ENCODE results near the gene TEX14. TPM values are rescaled to one million over a fixed set of nuclear protein-coding genes. Genes with fewer than 3 reads are reported as not detected.

Gene TEX14
- total RNA-seq, 1 donor from 2014 or later: 0.05 TPM

DNA sequence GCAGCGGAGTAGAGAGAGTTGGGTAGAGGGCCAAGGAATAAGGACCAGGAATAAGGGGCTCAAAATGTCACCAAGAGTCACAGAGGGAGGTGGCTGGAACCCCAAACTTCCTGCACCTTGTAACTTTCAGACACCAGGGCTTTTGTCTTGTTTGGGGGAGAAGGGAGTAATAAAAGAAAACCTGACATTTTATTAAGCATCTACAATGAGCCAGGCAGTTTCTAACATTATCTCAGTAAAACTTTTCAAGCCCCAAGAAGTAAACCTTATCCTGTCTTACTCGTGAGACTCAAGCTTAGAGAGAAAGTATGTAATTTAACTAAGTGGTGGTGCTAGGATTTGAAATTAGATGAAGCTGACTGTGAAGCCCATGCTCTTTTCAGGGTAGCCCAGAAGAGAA is 176.6 kb downstream of the TEX14 start:
- Mint-ChIP-seq H3K27me3 (ENCODE audit: low read depth) (no peaks in the 10 kb centered on the region), H3K4me1 (ENCODE audit: low read depth) (peaks cover 47% of the 10 kb centered on the region), H3K9me3 (ENCODE audit: low read depth) (no peaks in the 10 kb centered on the region), H3K27ac (ENCODE audit: unreplicated experiment) (peak overlapping the region; percentile 43), H3K36me3 (ENCODE audit: low read depth) (peaks cover 9% of the 10 kb centered on the region), H3K4me3 (ENCODE audit: unreplicated experiment) (no peak overlapping the region)
- TF ChIP-seq, protein P1, sequence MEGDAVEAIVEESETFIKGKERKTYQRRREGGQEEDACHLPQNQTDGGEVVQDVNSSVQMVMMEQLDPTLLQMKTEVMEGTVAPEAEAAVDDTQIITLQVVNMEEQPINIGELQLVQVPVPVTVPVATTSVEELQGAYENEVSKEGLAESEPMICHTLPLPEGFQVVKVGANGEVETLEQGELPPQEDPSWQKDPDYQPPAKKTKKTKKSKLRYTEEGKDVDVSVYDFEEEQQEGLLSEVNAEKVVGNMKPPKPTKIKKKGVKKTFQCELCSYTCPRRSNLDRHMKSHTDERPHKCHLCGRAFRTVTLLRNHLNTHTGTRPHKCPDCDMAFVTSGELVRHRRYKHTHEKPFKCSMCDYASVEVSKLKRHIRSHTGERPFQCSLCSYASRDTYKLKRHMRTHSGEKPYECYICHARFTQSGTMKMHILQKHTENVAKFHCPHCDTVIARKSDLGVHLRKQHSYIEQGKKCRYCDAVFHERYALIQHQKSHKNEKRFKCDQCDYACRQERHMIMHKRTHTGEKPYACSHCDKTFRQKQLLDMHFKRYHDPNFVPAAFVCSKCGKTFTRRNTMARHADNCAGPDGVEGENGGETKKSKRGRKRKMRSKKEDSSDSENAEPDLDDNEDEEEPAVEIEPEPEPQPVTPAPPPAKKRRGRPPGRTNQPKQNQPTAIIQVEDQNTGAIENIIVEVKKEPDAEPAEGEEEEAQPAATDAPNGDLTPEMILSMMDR (IDR thresholded peaks at IDR 0.05): no peak
- DNase-seq (ENCODE audit: low spot score): no peak

DNA sequence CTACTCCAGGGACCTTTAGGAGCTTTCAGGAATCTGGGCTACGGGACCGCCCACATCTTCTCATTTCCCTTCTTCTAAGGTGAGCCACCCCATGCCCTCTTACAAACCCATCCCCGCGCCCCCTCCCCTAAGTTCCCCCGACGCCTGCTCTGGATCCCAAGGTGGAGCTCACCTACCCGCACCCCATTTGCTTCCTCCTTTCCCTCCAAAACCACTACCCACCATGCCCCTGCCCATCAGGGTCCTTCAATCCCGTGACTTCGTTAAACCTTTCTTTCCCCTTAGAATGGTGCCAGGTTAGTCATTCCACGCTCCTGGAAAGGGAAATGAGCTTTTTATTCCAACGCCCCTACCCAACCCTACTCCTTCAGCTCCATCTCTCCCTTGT is 177.1 kb downstream of the TEX14 start:
- no peak for DNase-seq (ENCODE audit: low spot score)
- TF ChIP-seq, protein P1 (IDR thresholded peaks at IDR 0.05): no peak
- Mint-ChIP-seq H3K4me3 (ENCODE audit: unreplicated experiment) (peak overlapping the region; percentile 62), H3K9me3 (ENCODE audit: low read depth) (no peaks in the 10 kb centered on the region), H3K27me3 (ENCODE audit: low read depth) (no peaks in the 10 kb centered on the region), H3K4me1 (ENCODE audit: low read depth) (peaks cover 42% of the 10 kb centered on the region), H3K36me3 (ENCODE audit: low read depth) (peaks cover 14% of the 10 kb centered on the region), H3K27ac (ENCODE audit: unreplicated experiment) (peak overlapping the region; percentile 43)

DNA sequence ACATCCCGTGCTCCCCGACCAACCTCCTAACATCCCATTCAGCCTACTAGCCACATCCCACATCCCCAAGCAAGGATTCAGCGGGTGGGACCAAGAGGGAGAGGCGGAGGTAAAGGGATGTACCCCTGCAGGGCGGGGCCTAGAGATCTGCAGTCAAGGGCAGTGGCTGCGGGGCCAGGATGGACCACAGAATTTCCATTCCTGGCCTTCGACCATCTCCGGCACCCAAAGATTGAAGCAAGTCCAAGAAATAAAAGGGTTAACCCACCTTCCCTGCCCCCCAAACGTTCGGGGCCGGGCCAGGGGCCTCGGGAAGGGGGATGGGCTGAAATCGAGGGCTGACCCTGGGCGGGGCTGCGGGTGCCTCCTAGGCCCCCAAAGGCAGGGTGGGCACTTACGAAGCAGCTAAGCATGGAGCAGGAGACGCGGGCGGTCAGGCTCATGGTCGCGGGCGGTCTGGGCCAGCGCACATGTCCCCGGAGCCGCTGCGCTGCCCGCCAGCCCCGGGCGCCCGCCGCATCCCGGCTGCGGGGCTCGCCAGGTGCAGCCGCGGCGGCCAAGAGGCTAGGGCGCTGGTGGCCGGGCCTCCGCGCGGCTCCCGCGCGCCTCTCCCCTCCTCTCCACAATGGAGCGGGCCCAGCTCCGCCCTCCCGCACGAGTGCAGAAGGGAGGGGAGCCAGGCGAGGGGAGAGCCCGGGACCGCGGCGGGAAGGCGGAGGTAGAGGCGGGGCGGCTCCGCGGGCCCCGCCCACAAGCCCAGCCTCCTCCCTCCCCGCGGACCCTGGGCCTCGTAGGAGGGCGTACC is 177.7 kb downstream of the TEX14 start, which contains the start of gene MTMR4:
MTMR4 (minus strand) TSS at position 674 of the 805 bp plus-strand sequence; CDS start at position 443, 231 bp downstream.
- TF ChIP-seq, protein P1 (IDR thresholded peaks at IDR 0.05): no peak
- peak within 1 kb of the TSS; percentile 56 for H3K27ac Mint-ChIP-seq (ENCODE audit: unreplicated experiment)
- H3K27me3 Mint-ChIP-seq (ENCODE audit: low read depth): no peaks in the 10 kb centered on the region
- peak within 1 kb of the TSS; percentile 82 for H3K4me3 Mint-ChIP-seq (ENCODE audit: unreplicated experiment)
- H3K9me3 Mint-ChIP-seq (ENCODE audit: low read depth): no peaks in the 10 kb centered on the region
- H3K36me3 Mint-ChIP-seq (ENCODE audit: low read depth): peaks cover 15% of the 10 kb centered on the region
- DNase-seq (ENCODE audit: low spot score): no peak
- H3K4me1 Mint-ChIP-seq (ENCODE audit: low read depth): peaks cover 40% of the 10 kb centered on the region

DNA sequence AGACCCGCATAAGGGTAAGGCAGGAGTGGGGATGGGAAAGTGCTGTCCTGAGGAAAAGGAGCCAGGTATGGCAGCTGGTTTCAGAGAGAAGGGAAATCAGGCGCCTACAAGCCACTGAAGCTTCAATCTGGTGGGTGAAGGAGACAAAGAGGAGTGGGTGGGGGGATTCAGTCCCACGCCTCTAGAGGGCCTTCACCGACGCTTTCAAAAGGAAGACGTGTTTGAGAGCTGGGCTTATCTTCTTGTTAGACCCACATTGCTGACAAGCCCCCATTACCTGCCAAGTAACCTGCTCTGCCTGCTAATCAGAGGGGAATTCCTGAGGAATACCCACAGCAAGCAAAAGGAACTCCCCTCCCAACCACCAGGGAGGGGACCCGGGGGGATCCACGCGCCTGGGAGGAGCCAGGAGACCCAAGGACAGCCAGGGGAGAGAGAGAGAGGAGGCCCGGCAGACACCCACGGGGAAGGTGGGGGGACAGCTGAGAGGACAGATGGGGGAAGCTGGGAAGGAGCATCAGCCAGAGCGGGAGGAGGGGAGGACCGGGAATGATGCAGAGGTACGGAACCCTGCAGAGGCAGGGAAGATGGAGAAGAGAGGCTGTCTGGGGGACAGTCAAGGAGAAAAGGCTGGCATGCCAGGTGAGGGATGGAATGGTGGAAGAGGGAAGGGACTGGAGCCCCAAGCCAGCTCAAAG is 178.4 kb downstream of the TEX14 start:
- H3K4me3 Mint-ChIP-seq (ENCODE audit: unreplicated experiment): peak overlapping the region; percentile 82
- TF ChIP-seq, protein P1 (IDR thresholded peaks at IDR 0.05): no peak
- peaks cover 33% of the 10 kb centered on the region for H3K4me1 Mint-ChIP-seq (ENCODE audit: low read depth)
- no peak overlapping the region for H3K27ac Mint-ChIP-seq (ENCODE audit: unreplicated experiment)
- DNase-seq (ENCODE audit: low spot score): no peak
- H3K27me3 Mint-ChIP-seq (ENCODE audit: low read depth): no peaks in the 10 kb centered on the region
- no peaks in the 10 kb centered on the region for H3K9me3 Mint-ChIP-seq (ENCODE audit: low read depth)
- peaks cover 15% of the 10 kb centered on the region for H3K36me3 Mint-ChIP-seq (ENCODE audit: low read depth)

DNA sequence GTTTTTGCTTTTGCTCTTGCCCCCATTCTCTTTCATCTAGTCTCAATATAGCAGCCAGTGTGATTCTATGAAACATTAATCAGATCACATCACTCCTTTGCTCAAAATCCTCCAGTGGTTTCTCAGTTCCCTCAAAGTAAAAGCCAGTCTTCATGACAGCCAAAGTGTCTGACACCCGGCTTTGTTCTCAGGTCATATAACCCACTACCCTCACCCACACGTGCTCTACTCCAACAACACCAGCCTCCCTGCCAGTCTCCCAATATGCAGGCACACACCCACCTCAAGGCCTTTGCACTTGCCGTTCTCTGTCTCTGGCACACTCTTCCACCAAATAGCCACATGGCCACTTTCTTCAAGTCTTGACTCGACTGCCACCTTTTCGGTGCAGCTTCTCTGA is 181.8 kb downstream of the TEX14 start:
- peaks cover 16% of the 10 kb centered on the region for H3K4me1 Mint-ChIP-seq (ENCODE audit: low read depth)
- no peak overlapping the region for H3K4me3 Mint-ChIP-seq (ENCODE audit: unreplicated experiment)
- no peaks in the 10 kb centered on the region for H3K9me3 Mint-ChIP-seq (ENCODE audit: low read depth)
- no peak overlapping the region for H3K27ac Mint-ChIP-seq (ENCODE audit: unreplicated experiment)
- TF ChIP-seq, protein P1 (IDR thresholded peaks at IDR 0.05): no peak
- H3K27me3 Mint-ChIP-seq (ENCODE audit: low read depth): no peaks in the 10 kb centered on the region
- peaks cover 28% of the 10 kb centered on the region for H3K36me3 Mint-ChIP-seq (ENCODE audit: low read depth)
- no peak for DNase-seq (ENCODE audit: low spot score)
